NCI-H2081 (cell line): ENCODE data around the gene LRBA.

Experiments
- DNase-seq, 2 experiments: peaks; one replicate each; lab custom pipeline; 2025; lab: John Stamatoyannopoulos, UW

Gene LRBA

GRCh38 chr4:150283689-150284088, 731.4 kb downstream of the LRBA start:
- DNase-seq = no peak

DNA sequence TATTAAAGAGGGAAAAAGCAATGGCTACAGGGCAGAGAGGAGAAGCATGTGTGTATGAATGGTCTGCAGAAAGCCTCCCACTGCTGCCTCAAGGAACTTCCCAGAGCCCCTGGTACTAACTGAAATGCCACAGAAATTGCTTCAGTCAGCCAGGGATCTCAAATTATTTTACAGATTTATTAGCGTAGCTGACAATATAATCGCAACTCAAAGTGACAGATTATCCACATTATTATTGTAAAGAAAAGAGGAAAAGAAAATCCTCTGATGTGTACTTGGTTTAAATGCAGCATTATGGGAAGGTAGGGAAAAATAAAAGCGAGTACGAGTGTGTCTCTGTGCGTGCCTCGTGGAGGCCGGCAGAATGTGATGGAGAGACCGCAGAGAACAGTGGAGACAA, 734.1 kb downstream of the LRBA start:
- no peak for DNase-seq

DNA sequence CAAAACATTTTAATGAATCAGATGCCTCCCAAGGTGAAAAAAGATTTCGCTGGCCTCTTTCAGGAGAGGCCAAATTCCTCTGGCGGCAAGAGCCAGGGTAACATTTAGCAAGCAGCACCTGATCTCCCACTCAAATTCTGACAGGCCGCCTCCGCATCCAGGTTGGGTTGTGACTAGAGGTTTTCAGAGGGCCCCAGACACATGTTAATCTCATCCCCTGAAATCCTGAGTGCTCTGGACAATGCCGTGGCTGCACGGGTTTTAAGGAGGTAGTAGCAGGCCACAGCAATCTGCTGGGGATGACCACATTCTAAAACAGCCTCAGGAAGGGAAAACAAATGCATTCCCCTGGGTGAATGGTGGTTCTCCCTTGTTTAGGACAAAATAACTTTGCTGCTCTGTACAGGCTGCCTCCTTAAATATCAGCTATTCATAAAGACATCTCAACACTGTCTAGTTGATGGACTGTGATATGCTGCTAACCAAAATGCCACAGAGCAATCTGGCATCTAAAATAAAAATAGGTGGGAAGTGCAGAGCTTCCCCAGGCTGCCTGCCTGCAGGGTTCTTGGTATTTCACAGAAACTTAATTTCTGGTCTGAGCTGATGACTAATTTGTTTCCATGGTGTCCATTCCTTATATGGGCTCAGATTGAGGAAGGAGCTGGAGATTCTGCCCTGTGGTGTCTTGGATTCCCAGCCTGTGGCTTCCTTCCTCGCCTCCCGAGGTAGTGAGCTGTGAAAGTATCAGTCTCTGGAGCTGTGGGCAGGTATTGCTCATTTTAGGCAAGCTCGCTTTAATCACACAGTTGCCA, 734.8 kb downstream of the LRBA start:
- no peak for DNase-seq

DNA sequence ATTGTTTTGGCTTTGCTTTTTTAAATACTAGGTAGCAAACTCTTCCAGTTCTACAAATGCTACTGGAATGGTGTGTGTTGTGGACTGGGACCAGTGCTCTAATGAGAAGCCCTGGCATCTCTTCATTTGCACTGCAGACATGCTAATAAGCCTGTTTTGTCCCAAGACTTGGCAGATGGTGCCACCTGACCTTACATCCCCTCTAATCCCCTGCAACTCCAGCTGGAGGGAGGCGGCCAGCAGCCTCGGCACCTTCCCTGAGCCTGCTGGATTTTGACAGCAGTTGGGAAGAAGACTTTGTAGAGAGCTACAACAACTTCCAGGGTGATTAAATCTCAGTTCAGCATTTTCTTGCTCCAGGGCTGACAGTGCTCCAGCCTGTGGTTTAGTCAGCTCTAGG, 736.9 kb downstream of the LRBA start:
- DNase-seq = no peak

GRCh38 chr4:150268444-150268843, 746.6 kb downstream of the LRBA start:
- no peak for DNase-seq

DNA sequence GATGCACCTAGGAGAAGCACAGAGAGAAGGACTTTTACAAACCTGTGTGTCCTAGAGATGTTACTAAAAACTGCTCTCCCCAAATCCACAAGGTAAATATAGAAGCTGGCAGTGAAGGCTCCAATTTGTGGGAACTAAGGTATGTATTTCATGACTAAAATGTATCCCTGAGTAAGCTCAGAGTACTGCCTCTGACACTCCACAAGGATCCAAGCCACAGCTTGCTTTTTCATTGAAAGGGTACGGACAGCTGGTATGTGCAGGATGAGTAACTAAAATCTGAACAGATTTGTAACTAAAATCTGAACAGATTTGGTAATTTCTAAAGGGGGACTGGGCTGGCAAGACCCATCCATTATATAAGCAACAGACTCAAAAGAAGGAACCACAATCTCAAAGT, 749.3 kb downstream of the LRBA start:
- no peak for DNase-seq

- DNase-seq = no peak
Measured at GRCh38 chr4:150264595-150265161, 750.4 kb downstream of the LRBA start.

- no peak for DNase-seq
Measured at GRCh38 chr4:150262611-150263010, 752.5 kb downstream of the LRBA start.

DNA sequence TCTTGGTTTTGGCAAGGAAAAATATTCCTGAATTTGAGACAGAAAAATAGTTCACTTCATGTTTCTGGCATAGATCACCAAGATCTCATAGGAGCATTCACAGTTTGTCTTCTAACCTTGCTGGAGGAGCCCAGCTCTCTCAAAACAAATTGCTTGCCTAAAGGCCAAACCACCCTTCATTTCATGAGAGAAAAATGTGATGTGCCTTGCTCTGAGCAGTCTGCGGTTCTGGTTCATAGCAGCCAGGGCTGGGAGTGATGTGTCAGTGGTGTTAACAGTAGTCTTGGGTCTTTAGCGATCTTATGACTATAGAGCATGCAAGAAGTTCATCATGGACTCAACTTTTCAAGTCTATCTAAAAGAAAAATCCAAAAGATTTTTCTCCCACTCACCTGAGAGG, 753.5 kb downstream of the LRBA start:
- no peak for DNase-seq

DNA sequence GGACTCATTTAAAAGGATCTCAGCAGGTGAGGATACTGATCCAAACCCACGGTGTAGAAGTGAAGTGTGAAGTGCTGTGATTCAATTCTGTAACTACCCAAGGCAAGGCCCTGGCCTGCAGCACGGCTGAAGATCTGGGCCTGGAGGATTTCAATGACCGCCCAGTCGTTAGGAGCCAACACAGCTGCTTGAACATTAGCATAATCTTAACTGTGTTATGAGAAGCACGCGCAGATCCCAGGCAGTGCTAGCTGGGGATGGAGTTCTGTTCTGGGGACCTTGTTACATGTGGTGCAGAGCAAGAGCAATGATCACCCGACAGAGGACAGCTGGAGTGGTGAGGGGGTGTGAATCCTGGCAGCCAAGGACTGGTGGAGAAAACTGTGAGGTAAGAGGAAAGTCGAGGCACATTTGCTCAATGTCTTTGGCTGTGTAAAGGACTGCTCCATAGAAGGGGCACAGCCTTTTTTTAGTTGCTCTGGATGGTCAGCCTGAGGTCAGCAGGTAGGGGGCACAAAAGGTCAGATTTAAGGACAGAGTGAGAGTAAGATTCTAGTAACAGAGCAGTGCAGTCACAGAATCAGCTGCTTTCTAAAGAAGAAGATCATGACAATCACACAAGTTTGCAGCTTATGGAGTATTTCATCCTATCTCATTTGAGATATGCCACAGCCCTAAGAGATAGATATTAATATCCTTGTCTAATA, 755.1 kb downstream of the LRBA start:
- no peak for DNase-seq

DNA sequence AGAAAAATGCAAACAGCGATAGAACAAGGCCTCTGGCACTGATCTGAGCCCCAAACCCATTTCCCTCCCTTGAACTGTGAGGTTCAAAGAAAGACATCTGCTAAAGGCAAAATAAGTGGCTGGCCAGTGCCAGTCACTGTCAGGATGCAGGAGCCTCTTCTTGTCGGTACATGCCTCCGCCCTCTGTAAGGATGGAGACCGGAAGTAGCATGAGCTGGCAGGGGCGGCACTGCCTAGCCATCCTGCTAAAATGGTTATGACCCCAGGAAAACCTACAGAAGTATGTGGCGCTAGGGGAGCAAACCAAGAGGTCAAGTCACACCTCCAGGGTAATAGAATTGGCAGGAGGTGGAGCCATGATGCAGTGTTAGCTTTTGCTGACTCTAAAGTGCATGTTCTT, 756.5 kb downstream of the LRBA start:
- no peak for DNase-seq

DNA sequence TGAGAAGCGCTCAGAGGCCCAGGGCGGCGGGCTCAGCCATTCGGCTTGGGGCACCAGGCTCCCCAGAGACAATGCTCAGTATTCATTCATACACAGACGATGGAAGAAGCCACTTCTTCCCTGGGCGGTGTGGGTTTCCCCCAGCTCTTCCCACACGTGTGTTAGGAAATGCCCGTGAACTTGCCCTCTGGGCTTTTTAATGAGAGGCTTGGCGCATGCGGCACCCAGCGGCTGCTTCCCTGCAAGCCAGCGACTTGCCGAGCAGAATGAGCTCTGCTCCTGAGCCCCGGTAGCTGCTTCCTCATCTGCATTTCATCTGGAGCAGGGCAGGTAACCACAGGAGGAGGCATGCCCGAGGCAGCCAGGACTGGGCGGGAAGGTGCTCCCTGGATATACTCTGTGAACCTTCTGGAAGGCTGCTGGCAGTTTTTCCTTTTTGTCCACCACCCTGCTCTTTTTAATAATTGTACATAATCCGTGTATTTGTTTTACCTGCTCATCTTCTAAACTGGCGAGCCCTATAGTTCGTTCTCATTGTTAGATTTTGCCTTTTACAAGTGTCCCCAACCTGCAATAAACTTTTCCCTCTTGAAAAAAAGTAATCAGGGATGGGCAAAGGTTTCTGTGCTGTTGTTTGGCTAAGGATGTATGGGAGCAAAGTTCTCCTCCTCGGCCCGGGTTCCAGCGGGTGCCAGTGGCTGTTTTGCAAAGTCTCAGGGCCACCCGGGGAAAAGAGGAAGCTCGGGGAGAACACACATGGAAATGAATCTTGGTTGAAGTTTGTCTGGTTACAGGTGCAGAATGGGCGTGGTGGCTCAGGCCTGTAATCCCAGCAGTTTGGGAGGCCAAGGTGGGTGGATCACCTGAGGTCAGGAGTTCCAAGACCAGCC, 758.0 kb downstream of the LRBA start:
- no peak for DNase-seq

DNA sequence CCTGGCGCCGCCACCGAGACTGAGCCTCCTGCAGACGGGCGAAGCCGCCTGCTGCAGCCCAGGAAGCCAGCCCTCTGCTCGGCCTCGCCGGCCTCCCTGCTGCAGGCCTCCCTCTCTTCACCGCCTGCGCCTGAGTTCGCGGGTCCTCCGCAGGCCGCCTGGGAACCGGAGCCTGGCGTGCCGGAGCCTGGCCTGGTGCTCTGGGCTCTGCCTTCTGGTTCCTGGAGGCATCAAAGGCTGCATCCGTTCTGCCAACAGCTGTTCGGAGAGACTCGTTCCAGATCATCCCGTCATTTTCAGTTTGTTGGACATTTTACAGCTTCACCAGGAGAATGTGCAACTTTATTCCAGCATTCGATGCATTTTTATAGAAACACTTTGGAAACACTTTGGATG, 758.9 kb downstream of the LRBA start:
- no peak for DNase-seq

DNA sequence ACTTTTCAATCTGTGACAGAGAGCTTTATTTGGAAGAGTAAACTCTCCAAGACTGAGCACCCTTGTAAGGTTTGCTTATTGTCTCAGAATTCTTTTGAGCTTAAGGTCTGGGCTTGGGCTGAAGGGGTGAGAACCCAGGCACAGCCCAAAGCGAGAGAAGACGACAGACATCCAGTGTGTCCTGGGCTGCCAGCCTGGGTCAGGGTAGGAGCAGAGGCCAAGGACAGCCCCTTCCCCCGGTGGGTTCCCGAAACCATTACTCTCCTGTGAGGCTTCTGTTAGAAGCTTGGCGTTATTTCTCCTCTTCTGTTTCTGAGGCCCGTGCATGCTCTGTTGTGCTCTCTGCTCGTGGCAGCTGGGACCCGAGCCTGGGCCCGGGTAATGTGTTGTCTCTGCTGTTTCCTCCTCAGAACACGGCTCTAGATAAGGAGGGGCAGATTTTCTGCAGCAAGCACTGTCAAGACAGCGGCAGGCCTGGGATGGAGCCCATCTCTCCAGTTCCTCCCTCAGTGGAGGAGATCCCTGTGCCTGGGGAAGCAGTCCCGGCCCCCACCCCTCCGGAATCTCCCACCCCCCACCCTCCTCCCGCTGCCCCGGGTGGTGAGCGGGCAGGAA, 759.4 kb downstream of the LRBA start:
- DNase-seq = no peak

DNA sequence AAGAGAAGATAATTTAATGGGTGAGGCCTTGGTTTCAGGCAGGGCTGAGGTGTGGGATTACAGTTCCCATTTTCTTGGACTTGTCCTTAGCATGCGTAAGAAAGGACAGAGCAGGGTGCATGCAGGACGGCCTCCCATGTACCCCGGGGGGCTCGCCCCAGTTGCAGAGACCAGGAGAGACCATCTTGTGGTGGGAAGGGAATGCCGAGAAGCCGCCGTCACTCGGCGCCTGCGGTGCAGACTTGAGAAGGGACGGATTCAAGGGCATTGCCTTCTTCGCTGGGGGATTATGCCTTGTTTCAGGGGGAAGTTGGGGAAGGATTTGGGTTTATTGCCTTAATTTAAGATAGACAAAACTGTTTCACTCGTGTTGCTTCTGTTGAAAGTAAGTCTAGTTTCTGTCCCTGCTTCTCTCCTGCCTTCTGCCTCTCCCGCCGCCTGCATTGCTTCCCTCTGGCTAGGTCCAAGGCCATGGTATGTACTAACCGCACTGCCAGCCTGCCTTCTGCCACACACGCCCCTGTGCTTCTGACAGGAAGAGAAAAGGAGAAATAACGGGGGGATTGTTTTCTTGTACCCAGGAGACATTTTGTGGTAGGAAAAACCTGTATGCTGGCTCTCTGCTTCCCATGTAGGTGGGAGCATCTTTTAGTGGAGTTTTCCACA, 761.0 kb downstream of the LRBA start:
- no peak for DNase-seq

- no peak for DNase-seq
Measured at GRCh38 chr4:150253416-150253815, 761.7 kb downstream of the LRBA start.

- DNase-seq = no peak
Measured at GRCh38 chr4:150252741-150253140, 762.3 kb downstream of the LRBA start.

DNA sequence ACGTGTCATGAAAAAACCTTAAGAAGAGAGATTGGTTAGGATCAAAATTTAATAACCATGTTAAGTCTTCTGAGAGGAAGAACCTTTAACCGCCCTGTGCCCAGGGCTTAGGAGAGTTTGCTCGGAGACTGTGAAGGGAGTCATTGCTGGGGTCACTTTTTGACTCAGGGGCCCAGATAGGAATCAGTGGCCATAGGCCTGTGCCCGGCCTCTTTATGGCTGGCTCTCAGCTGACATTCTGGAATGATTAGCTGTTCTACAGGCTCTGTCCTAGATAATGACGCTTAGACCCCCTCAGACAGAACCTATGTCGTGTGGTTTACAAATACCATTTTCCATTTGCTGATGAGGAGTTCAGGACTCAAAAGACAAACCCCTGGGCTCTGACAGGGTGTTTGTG, 762.8 kb downstream of the LRBA start:
- DNase-seq = no peak

DNA sequence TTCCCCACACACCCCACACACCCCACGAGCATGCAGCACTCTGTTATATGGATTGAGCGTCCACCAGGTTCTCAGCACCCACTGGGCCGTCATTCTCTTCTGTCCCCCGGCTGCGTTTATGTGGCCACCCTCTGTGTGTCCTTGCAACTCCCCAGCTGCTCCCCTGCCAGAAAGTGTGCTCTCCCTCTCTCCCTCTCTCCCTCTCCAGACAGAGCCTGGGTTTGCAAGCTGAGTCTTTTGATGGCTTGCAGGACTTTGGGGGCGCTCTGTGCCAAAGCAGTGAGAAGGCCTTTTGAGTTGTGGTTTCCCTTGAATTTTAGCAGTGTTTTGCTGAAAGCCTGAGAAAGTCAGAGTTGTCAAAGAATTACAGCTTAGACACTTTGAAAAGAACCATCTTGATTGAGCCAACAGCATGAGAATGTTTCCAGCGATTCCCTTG, 763.3 kb downstream of the LRBA start:
- no peak for DNase-seq

DNA sequence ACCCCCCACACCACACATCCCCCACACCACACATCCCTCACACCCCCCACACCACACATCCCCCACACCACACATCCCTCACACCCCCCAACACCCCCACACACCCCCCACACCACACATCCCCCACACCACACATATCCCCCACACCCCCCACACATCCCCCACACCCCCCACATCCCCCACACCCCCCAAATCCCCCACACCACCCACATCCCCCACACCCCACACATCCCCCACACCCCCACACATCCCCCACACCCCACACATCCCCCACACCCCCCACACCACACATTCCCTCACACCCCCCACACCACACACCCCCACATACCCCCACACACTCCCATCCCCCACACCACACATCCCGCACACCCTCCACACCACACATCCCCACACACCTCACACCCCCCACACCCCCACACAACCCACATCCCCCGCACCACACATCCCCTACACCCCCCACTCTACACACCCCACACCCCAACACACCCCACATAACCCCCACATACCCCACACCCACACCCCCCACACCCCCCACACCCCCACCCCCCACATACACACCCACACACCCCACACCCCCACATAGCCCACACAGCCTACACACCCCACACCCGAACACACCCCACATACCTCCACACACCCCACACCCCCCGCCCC, 764.0 kb downstream of the LRBA start:
- DNase-seq = no peak
